Glomerular visceral epithelial cell (primary cell): ENCODE measurements around the gene ALPI.
"Not testable (repeated sequence)": the region's sequence is repeated elsewhere in the genome, so short reads cannot be mapped to it uniquely, and the experiment has no call there.

Source experiments
- DNase-seq: peaks from one replicate; pipeline ENCODE4 v3.0.0-alpha.2; 2016; ENCODE audit errors: extremely low spot score

Gene ALPI

DNA sequence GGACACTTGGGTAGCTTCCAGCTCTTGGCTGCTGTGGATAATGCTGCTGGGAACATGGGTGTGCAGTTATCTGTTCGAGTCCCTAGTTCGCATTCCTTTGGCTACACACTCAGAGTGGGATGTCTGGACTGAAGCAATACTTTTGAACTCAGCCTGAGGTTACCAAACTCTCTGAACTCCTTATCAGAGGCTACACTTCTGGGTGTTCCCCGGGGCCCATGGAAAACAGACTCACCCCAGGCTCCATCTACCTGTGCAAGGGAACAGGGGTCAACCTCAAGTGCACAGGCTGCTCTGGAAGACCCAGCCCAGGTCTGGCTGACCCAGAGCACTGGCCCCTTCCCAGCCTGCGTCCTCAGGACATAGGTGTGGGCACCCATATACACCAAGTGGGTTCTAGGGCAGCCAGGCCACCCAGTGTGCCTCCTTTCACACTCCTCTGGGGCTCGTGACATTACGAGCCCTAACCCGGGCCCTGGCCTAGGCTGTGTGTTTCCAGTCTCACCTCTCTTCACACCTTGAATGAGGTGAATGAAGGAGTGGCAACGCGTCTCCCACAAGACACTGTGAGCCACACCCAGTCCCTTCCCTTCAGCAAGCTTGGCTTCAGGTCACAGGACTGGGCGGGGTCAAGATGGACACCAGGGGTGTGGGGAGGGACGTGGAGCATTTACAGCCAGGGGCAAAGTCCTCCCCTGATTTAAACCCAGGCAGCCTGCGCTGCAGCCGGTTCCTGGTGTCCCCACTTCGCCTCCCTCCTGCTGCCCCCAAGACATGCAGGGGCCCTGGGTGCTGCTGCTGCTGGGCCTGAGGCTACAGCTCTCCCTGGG, at the start of gene ALPI:
ALPI (plus strand) TSS at position 728 of the 830 bp plus-strand sequence; CDS start at position 775, 47 bp downstream.
- DNase-seq = no peak

DNA sequence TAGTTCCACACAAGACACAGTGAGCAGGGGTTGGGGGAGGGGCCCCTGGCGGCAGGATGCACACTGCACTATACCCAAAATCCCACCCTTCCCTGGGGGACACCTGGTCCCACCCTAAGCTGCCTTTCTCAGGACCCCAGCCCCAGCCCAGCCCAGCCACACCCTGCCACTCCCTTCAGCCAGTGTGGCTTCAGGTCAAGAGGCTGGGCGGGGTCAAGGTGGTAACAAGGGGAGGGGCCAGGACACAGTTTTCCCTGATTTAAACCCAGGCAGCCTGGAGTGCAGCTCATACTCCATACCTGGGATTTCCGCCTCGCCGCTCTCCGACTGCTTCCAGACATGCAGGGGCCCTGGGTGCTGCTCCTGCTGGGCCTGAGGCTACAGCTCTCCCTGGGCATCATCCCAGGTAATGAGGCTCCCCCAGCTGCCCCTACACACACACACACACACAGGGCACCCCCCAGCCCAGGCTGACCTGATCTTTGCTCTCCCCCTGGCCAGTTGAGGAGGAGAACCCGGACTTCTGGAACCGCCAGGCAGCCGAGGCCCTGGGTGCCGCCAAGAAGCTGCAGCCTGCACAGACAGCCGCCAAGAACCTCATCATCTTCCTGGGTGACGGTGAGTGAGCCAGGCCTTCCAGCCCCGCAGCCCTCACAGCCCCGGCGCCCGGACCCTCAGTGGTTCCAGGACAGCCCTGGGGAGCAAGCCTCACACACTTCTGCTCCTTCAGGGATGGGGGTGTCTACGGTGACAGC, 49.2 kb upstream of the ALPI start, which contains the start of gene ALPG:
ALPG (plus strand) TSS at position 289 of the 755 bp plus-strand sequence; CDS start at position 340, 51 bp downstream.
- DNase-seq = no peak

GRCh38 chr2:232407428-232408150, 48.4 kb upstream of the ALPI start:
- not testable (repeated sequence) for DNase-seq

DNA sequence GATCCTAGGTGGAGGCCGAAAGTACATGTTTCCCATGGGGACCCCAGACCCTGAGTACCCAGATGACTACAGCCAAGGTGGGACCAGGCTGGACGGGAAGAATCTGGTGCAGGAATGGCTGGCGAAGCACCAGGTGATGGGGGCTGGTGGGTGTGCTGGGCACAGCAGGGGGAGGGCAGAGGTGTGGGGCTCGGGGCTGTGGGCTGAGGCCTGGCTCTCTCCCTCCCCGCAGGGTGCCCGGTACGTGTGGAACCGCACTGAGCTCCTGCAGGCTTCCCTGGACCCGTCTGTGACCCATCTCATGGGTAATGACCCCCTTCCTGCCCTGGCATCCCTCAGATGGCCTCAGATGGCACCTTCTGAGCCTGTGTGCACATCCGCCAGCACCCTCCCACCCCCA, 47.7 kb upstream of the ALPI start:
- DNase-seq = not testable (repeated sequence)

DNA sequence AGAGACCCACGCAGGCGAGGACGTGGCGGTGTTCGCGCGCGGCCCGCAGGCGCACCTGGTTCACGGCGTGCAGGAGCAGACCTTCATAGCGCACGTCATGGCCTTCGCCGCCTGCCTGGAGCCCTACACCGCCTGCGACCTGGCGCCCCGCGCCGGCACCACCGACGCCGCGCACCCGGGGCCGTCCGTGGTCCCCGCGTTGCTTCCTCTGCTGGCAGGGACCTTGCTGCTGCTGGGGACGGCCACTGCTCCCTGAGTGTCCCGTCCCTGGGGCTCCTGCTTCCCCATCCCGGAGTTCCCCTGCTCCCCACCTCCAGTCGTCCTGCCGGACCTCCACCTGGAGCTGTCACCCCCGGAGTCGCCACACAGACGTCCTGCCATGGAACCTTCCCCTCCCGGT, 46.3 kb upstream of the ALPI start:
- not testable (repeated sequence) for DNase-seq

DNA sequence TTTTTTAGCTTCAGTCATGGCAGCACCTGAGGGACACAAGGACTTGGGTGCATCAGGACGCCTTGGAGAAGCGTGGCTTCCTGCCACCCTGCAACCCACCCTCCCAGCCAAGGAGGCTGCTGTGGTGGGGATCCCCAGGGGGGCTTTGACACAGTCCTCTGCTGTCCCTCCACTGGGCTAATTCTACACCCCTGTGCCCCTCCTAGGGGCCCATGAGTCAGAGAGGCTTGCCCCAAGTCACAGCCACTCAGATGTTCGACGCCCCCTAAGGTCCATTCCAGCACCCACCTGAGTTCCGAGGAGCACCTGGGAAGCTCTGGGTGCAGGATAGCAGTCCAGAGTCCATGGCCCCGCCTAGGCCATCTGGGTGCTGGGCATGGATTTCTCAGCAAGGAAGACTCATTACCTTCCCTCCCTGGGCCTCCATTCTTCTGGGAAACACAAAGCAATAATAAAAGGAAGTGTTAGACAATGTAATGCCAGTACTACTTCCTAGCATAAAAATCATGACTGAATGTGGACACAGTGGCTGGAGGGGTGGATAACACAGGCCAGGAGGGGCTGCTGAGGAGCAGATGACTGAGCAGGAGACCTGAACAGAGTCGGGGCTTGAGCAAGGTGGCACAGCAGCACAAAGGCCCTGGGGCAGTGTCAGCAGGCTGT, 45.6 kb upstream of the ALPI start:
- DNase-seq = no peak

- no peak for DNase-seq
Measured at GRCh38 chr2:232411901-232412629, 43.9 kb upstream of the ALPI start.

DNA sequence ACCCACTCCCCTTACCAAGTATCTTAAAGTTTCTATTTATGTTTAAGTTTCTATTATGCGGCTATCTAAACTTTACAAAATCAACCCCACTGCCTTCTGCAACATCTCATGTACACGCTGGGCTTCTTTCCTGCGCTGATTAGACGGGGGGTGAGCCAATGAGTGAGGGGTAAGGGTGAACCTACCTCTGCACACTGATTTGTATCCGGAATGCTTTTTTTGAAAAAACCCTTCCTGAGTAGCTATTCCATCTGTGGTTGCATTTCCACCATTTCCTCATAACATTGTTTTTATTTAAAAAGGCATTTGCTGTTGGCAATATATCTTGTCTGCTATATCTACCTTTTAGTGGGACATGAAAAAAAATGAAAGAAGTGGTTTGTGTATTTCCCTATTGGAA, 43.0 kb upstream of the ALPI start:
- no peak for DNase-seq

- DNase-seq = no peak
Measured at GRCh38 chr2:232415138-232415690, 40.7 kb upstream of the ALPI start.

GRCh38 chr2:232415736-232416520, 40.0 kb upstream of the ALPI start:
- DNase-seq = no peak

DNA sequence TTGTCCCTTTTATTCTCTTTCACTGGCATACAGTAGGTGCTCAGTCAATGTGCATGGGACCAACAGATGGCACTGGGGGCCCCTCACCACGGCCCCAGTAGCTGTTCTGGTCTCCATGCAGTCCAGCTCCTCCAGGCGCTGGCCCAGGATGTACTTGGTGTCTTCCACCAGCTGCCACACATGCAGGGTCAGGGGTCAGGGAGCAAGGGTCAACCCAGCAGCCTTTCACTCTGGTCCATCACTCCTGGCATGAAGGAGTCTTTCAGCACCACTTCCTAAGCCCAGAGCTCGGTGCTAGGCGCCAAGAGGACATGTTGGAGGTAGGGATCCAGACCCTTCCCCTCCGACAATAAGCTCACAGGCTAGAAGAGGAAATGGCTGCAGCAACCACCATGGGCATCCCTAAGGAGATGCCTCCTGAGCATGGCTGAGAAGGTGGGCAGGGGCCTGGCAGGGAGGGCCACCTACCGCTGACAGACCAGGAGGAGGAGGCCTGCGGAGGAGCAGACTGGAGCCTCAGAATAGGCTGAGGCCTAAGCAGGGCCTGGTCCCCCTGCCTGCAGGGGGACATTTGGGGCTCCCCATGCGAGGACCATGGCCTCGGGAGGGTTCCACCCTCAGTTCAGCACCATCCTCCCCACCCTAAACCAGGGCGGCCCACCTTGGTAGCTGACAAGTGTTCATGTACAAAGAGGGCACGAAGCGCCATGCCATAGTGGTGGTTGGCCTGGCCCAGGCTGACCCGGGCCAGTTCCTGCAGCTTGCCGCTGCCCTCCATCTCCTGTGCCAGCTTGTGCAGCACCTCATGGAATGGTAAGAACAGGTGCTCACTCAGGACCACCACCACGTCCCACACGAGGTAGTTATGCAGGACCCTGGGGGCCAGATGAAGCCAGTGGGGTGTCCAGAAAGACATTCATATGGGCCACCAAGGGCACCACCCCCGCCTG, 39.2 kb upstream of the ALPI start:
- no peak for DNase-seq

DNA sequence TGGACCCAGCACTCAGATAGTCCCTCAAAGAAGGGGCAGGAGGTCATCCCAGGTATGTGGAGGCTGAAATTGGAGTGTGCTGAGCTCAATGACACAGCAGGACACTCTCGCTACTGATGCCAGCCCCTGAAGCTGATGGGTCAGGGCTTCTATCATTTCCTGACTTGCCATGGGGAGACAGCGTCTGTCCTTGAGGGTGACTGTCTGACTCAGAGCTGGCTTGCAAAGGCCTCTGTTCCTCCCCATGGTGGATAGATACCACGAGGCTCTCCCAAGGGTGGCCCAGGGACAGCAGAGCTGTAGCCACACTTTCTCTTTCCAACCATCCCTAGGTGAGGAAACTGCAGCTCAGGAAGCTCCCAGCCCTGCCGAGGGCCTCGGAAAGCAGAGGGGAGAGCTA, 38.5 kb upstream of the ALPI start:
- no peak for DNase-seq

- DNase-seq = no peak
Measured at GRCh38 chr2:232418056-232418455, 37.9 kb upstream of the ALPI start.

DNA sequence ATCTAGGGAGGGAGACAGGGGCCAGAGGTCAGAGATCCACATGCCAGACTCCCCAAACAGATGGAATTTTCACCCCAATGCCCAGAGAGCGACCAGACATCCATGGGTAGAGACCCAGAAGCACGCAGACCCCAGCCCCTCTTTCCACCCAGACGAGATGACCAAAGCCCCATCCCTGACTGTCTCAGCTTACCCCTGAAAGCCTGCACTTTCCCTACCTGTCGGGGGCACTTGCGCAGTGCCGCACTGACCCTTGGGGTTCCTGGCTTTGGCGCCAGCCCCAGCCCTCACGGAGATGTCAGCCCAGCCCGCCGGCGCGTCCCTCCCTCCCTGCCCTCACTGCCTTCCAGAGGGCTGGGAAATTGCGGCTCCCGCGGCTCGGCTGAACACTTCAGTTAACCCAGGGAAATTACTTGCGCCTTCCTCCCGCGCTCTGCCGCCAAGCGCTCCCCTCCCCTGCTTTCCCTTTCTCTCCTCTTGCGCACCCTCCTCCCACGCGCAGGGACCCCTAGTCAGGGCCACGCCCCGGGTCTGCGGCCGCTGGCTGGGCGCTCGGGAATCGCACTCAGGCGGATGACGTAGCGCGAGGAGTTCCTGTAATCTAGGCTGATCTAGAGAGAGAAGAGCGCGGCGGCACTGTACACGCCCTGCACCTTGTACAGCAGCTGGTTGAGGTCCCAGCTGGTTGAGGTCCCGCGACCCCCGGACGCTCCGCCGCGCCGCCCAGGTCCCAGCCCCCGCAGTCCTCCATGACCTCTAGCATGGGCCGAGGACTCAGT, 37.3 kb upstream of the ALPI start:
- peak; percentile 32 for DNase-seq

DNA sequence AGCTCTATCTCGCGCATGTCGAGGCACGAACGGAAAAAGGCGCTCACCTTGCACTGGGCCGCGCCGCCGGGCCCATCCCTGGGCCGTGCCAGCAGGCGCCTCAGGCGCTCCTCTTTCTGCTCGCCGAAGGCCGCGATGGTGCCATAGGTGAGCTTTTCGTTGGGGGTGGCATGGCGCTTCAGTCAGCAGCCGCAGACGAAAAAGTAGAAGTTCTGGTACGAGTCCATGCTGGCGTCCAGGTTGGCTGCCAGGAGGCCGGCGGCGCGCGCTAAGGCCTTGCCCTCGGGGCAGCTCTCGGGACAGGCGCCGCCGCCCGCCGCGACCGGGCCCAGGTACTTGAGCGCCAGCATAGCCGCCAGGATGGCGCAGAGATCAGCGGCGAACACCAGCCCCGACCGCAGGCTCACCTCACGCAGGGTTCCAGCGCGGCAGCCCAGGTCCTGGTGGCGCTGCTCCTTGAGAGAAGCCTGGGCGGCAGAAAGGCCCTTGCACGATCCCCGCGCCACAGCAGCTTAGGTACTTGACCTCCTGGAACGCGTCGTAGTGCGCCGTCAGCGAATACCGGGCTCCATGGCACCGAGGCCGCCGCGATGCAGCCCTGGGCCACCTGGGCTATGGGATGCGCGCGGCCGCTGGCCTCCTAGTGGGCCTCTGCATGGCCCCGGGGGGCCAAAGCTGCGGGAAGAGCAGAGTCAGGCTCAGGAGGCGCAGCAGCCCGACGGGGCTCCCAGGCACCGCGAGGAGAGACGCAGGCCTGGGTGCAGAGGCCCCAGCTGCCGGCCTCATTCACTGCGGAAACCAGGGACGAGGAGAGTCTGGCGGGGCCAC, 36.5 kb upstream of the ALPI start:
- DNase-seq = no peak

- DNase-seq = no peak
Measured at GRCh38 chr2:232420073-232420454, 35.9 kb upstream of the ALPI start.
